OCI-LY1 (cell line): Measurements from ENCODE around the gene CLCN6.

ENCODE experiments used
- CTCF ChIP-seq: fragments of 200-600 bp; sonication (generic), shearing (Covaris generic); IDR thresholded peaks from 2 replicates; pipeline ENCODE4 v1.5.1; 2017; ENCODE audit warnings: mild to moderate bottlenecking, antibody characterized with exemption, low read length, moderate library complexity, mixed read lengths
- EZH2 ChIP-seq: fragments of 200-600 bp; sonication (generic), shearing (Covaris generic); IDR thresholded peaks from 2 replicates; pipeline ENCODE4 v1.8.0; 2017; ENCODE audit warnings: borderline replicate concordance, mixed run types, mild to moderate bottlenecking, antibody characterized with exemption, low read length, moderate library complexity, mixed read lengths

DNA sequence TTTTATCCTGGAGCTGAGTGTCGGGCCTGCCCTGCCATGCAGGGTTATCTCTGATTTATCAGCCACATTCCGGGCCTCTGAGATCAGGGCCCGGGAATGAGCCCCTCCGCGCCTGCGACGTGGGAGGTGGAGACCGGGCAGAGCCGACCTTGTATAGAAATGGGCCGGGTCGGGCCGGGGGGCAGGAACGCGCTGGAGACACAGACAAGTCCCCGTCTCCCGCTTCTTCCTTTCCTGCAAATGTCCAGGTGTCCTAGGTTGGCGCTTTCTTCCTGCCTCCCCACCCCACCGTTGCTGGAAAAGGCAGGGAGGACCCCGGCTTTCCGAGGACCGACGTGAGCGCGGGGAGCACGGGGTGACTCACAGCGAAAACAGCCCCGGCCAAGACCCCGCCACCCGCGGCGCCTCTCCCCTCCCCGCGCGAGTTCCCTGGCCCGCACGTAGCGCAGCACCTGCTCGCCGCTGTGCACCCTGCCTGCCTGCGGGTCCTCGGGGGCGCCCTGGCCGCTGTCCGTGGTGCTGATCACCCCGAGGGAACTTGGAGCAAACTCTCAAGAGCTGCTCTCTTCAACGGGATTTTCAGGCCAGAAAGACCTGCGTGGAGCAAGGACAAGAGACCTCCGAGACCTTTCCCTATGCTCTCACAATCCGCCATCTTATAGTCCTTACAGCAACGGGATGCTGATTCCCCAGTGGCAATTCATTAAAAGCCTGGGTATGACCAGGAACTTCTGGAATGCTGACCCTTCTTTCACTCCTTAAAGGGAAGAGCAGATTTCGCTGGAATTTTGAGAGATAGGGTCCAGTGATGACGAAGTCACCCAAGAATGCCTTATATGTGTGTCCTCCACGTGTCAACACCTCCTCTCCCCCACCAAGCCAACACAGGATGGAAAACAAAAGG lies 53.2 kb downstream of the CLCN6 start:
- TF ChIP-seq CTCF (peak; percentile 15; the same call in 1 of the 2 replicates), EZH2 (no peak)
